Head of caudate nucleus (tissue), 42 donors: ENCODE results near the gene SMARCB1.

Experiments used
- DNase-seq, 42 donors: peaks; one replicate each; pipeline versions ENCODE4 v3.0.0 to v3.0.0-alpha.2; 2020 to 2021; ENCODE audit warnings: mixed read lengths in 7 of 42
- intact Hi-C: fragments of 100-400 bp; cut with DNase I; formaldehyde crosslinking; loops from one replicate; pipeline ENCODE4 v1.15.0; 2022

SMARCB1 gene

GRCh38 chr22:23836692-23837495 is 50.1 kb downstream of the SMARCB1 start:
- intact Hi-C loops, result no loop called here

GRCh38 chr22:23837496-23837859 is 50.7 kb downstream of the SMARCB1 start:
- intact Hi-C loops, result no loop called here
- DNase-seq, result no peak

More at GRCh38 chr22:23836692-23837495, 50.1 kb downstream of the SMARCB1 start:
- no peak for DNase-seq

DNA sequence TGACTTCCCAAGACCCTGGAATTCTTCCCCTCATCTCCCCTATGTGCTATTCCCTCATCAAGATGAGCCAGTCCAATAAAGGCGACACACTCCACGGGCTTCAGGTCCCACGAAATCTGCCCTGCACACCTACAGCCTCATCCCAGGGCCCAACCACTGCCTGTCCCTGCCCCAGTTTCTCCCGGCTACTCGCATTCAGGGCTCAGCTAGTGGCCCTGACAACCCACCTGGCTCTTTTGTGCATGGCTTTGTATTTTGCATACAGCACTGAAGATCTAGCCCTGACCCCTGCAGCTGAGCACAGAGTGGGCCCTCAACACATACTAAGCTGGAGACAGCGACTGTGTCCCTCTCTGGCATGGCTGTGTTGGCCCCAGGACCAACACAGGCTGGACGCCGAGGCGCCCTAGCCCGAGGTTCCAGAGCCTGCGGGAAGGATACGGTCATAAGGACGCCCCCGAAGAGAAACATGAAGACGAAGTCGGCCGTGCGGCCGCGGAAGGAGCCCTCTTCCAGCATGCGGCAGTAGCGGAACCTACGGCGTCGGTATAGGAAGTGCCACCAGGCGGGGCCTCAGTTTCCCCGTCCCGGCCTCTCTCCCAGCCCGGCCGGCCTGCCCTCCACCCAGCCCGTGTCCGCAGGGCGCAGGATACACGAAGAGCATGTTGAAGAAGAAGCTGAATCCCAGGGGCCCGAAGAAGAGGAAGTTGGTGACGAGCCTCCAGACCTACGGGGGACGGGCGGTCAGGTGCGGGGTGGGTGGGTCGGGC is 51.3 kb downstream of the SMARCB1 start:
- intact Hi-C loops, result no loop called here

GRCh38 chr22:23838681-23839468 is 52.1 kb downstream of the SMARCB1 start, which contains the start of gene DERL3:
TSS of gene DERL3 (minus strand) at chr22:23839006. CDS start at chr22:23838987, 19 bp downstream.
- intact Hi-C loops, result no loop called here
- peak; percentile 88 to 98 (median 94) for DNase-seq

More for the DNA sequence above, 51.3 kb downstream of the SMARCB1 start:
- DNase-seq, result no peak

- no peak for DNase-seq
- intact Hi-C loops, result no loop called here
Measured at GRCh38 chr22:23840026-23840425, 53.3 kb downstream of the SMARCB1 start.

- intact Hi-C loops, result no loop called here
- DNase-seq, result no peak
Measured at GRCh38 chr22:23841292-23841691, 54.5 kb downstream of the SMARCB1 start.

GRCh38 chr22:23841736-23842445 is 55.1 kb downstream of the SMARCB1 start:
- no peak for DNase-seq

DNA sequence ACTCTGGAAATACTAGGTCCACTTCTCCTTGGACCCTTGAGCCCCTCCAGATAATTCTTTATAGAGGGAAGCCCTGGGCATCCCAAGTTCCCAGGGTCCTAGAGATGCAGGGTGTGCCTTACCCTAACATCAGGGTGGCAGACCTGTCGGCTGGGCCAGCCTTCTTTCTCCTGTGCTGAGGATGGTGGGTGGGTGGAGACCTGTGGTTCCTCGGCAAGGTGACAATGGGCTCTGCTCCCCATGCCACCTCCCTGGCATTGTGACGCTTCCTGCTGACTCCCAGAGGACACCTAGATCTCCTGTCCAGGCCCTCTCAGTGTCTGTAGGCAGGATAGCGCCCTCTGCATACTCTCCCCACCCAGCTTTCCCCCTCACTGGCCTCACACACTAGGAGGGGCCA is 55.8 kb downstream of the SMARCB1 start:
- intact Hi-C loops, result no loop called here
- no peak for DNase-seq

More at GRCh38 chr22:23841736-23842445, 55.1 kb downstream of the SMARCB1 start:
- intact Hi-C loops, result no loop called here

- intact Hi-C loops, result loop anchor here (5.0 kb wide), 2 partner anchors 77 to 302 kb away; partner anchors contain the start of gene CHCHD10
- DNase-seq, result no peak
Measured at GRCh38 chr22:23844739-23845202, 58.0 kb downstream of the SMARCB1 start.

GRCh38 chr22:23845265-23846080 is 58.7 kb downstream of the SMARCB1 start:
- intact Hi-C loops, result loop anchor here (5.0 kb wide), 2 partner anchors 78 to 303 kb away; partner anchors contain the start of gene CHCHD10
- no peak for DNase-seq

DNA sequence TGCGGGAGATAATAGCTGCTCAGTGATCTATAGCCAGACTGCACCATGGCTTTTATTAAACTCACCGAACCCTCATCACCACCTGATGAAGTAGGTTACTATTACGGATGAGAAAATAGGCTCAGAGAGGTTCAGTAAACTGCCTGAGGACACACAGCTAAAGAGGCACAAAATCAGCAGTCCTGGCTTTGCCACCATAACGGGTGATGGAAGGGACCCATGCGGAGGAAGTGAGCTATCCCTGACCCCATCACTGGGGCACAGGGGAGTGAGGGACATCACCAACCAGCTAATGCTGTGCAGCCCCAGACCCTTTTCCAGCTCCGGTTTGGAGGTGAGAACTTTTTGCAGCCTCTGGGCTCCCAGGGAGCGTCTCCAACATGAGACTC is 59.3 kb downstream of the SMARCB1 start:
- no peak for DNase-seq
- intact Hi-C loops, result loop anchor here (5.0 kb wide), 2 partner anchors 79 to 304 kb away; partner anchors contain the start of gene CHCHD10

DNA sequence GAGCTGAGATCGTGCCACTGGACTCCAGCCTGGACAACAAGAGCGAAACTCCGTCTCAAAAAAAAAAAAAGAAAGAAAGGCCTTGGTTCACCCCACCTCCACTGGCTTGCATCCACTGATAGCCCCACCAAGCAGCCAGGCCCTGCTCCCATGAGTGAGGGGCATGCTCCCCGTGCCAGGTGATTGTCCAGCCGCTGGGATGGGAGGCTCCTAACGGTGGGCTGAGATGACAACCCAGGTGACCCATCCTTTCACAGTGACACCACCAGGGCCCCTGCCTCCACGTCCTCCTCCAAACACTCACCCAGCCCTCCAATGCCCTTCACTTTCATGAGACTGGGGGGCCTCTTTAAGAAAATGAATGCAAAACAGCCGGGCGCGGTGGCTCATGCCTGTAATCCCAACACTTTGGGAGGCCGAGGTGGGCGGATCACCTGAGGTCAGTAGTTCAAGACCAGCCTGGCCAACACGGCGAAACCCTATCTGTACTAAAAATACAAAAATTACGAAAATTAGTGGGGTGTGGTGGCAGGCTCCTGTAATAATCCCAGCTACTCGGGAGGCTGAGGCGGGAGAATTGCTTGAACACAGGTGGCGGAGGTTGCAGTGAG is 60.6 kb downstream of the SMARCB1 start:
- intact Hi-C loops, result loop anchor here (5.0 kb wide), 2 partner anchors 80 to 305 kb away; partner anchors contain the start of gene CHCHD10
- DNase-seq, result no peak

GRCh38 chr22:23847991-23848864 is 61.5 kb downstream of the SMARCB1 start:
- no peak for DNase-seq
- intact Hi-C loops, result loop anchor here (5.0 kb wide), 2 partner anchors 81 to 306 kb away; partner anchors contain the start of gene CHCHD10

- DNase-seq, result peak; percentile 69 to 95 (median 89)
- intact Hi-C loops, result loop anchor here (5.0 kb wide), 2 partner anchors 82 to 307 kb away; partner anchors contain the start of gene CHCHD10
Measured at GRCh38 chr22:23849009-23850006, 62.5 kb downstream of the SMARCB1 start.

GRCh38 chr22:23850136-23850611 is 63.4 kb downstream of the SMARCB1 start:
- DNase-seq, result no peak
- intact Hi-C loops, result no loop called here
